ENCODE results near the gene ORAI3. TPM values are rescaled to one million over a fixed set of nuclear protein-coding genes. Genes with fewer than 3 reads are reported as not detected.

The ORAI3 gene
- total RNA-seq = 10 to 100 TPM in 1 of 2 donors, 1 to 10 TPM in 1; 7.4 to 16.8 TPM

DNA sequence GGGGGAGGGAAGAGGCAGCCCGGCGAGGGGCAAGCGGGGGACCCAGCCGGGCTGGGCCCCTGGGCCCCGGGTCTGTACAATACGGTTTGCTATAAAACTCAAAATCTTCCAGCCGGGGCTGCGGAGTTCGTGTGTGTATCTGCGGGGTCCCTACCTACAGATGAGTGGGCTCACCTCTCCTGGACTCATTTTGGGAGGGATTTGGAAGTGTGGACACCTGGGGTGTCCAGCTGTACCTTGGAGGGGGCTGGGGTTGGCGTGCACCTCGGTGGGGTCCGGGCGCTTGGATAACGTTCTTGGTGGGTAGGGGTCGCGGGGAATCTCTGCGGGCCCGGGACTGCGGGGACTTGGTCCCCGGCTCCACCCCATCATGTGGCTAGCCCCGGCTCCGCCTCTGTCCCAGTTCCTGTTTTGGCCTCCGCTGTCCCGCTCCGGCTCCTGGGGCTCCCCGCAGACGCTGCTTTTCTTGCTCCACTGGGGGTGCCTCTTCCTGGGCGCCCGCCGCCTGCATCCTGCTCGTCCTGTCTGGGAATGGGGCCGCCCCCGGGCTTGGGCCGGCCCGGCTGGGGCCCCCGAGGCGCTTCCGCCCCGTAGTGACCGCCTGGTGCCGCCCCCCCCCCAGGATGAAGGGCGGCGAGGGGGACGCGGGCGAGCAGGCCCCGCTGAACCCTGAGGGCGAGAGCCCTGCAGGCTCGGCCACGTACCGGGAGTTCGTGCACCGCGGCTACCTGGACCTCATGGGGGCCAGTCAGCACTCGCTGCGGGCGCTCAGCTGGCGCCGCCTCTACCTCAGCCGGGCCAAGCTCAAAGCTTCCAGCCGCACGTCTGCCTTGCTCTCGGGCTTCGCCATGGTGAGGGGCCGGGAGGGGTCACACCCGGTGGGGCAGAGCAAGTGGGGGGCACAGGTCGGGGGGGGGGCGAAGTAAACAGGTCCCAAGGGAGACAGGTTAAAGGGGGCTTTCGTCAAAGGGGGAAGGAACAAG is at the start of gene ORAI3:
TSS of gene ORAI3 (plus strand) at position 402 of the 983 bp plus-strand sequence. CDS start at position 624, 222 bp downstream.
- peaks cover 16 to 25% of the 10 kb centered on the region in 2 donors for H3K4me1 Mint-ChIP-seq (ENCODE audit: low read depth in 2 of 2)
- peak within 1 kb of the TSS; percentile 51 to 86 for H3K27ac Mint-ChIP-seq

DNA sequence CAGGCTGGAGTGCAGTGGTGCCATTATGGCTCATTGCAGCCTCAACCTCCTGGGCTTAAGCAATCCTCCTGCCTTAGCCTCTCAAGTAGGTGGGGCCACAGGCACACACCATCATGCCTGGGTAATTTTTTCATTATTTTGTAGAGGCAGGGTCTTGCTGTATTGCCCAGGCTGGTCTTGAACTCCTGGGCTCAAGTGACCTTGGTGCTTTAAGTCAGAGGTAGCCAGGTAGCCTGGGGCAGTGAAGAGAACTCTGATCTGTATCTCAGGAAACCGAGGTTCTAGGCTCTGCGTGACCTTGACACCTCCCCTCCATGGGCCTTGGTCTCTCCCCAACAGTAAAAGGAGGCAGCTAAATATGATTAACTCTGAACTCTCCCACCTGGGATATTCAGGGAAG is 49.1 kb upstream of the ORAI3 start:
- no peaks in the 10 kb centered on the region for H3K27me3 Mint-ChIP-seq

More for the DNA sequence above, at the start of gene ORAI3:
- Mint-ChIP-seq H3K9me3 (no peaks in the 10 kb centered on the region), H3K4me3 (peak within 1 kb of the TSS; percentile 86), H3K36me3 (peaks cover 5% of the 10 kb centered on the region), H3K27me3 (no peaks in the 10 kb centered on the region)
- ATAC-seq (peak; percentile 70 to 75), DNase-seq (ENCODE audit: low spot score) (no peak)

DNA sequence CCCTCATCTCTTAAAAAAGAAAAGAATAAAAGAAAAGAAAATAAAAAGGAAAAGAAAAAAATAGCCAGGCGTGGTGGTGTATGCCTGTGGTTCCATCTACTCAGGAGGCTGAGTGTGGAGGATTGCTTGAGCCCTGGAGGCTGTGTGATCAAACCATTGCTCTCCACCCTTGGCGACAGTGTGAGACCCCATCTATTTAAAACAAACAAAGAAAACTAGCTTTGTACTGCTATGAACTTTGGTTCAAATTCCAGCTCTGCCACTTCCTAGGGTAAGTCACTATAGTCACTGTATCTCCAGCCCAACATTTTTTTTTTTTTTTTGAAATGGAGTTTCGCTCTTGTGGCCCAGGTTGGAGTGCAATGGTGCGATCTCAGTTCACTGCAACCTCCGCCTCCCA is 48.3 kb upstream of the ORAI3 start:
- no peaks in the 10 kb centered on the region for H3K27me3 Mint-ChIP-seq
- H3K4me3 Mint-ChIP-seq = no peak overlapping the region
- H3K36me3 Mint-ChIP-seq = peaks cover 5% of the 10 kb centered on the region
- H3K9me3 Mint-ChIP-seq = peaks cover 3% of the 10 kb centered on the region
- H3K27ac Mint-ChIP-seq = peak overlapping the region; percentile 71 to 84
- ATAC-seq (no peak), DNase-seq (ENCODE audit: low spot score) (no peak)
- peaks cover 31 to 40% of the 10 kb centered on the region in 2 donors for H3K4me1 Mint-ChIP-seq (ENCODE audit: low read depth in 2 of 2)

More for the DNA sequence above, 49.1 kb upstream of the ORAI3 start:
- DNase-seq (ENCODE audit: low spot score) = no peak
- ATAC-seq = no peak
- H3K4me3 Mint-ChIP-seq = no peak overlapping the region
- H3K4me1 Mint-ChIP-seq (ENCODE audit: low read depth in 2 of 2) = peaks cover 34 to 48% of the 10 kb centered on the region in 2 donors
- H3K36me3 Mint-ChIP-seq = peaks cover 5% of the 10 kb centered on the region
- peak overlapping the region in 1 of 2 donors; percentile 71 for H3K27ac Mint-ChIP-seq
- H3K9me3 Mint-ChIP-seq = peaks cover 3% of the 10 kb centered on the region

DNA sequence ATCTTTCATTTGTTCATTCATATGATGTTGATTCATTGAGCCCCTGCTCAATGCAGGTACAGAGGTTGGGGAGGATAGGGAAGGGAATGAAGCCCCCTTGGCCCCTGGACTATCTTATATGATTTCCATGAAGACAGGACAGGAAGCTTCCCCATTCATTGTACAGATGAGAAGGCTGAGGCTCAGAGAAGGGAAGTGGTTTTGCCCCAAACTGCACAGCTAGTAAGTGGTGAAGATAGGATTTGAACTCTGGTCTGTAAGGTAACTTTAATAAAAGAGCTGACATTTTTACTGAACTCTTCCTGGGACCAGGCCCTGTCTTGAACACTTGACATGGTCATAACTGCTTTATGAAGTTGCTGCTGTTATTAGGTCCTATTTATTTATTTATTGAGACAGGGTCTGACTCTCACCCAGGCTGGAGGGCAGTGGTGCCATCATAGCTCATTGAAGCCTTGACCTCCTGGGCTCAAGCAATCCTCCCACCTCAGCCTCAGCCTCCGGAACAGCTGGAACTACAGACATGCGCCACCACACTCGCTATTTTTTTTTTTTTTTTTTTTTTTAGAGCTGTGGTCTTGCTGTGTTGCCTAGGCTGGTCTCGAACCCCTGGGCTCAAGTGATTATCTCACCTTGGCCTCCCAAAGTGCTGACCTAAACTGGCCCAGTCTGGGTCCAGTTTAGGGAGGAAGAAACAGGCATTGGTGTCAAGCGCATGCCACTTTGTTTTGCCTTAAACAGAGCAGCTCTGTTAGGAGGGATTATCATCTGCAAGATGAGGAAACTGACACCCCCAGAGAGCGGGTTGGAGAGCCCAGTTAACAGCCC is 47.5 kb upstream of the ORAI3 start:
- Mint-ChIP-seq H3K4me3 (peak overlapping the region; percentile 74), H3K27me3 (no peaks in the 10 kb centered on the region), H3K9me3 (peaks cover 3% of the 10 kb centered on the region), H3K36me3 (peaks cover 5% of the 10 kb centered on the region), H3K4me1 (ENCODE audit: low read depth in 2 of 2) (peaks cover 25 to 34% of the 10 kb centered on the region in 2 donors), H3K27ac (peak overlapping the region; percentile 71 to 84)
- no peak for DNase-seq (ENCODE audit: low spot score)
- no peak for ATAC-seq

DNA sequence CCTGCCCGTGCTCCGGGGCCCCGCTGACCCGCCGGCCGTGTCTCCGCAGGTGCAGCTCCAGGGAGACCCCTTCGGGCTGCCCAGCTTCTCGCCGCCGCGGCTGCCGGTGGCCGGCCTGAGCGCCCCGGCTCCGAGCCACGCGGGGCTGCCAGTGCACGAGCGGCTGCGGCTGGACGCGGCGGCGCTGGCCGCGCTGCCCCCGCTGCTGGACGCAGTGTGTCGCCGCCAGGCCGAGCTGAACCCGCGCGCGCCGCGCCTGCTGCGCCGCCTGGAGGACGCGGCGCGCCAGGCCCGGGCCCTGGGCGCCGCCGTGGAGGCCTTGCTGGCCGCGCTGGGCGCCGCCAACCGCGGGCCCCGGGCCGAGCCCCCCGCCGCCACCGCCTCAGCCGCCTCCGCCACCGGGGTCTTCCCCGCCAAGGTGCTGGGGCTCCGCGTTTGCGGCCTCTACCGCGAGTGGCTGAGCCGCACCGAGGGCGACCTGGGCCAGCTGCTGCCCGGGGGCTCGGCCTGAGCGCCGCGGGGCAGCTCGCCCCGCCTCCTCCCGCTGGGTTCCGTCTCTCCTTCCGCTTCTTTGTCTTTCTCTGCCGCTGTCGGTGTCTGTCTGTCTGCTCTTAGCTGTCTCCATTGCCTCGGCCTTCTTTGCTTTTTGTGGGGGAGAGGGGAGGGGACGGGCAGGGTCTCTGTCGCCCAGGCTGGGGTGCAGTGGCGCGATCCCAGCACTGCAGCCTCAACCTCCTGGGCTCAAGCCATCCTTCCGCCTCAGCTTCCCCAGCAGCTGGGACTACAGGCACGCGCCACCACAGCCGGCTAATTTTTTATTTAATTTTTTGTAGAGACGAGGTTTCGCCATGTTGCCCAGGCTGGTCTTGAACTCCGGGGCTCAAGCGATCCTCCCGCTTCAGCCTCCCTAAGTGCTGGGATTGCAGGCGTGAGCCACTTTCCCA is 46.6 kb upstream of the ORAI3 start:
- peaks cover 3% of the 10 kb centered on the region for H3K9me3 Mint-ChIP-seq
- peaks cover 20 to 27% of the 10 kb centered on the region in 2 donors for H3K4me1 Mint-ChIP-seq (ENCODE audit: low read depth in 2 of 2)
- peak overlapping the region; percentile 90 to 96 for H3K27ac Mint-ChIP-seq
- H3K36me3 Mint-ChIP-seq = peaks cover 5% of the 10 kb centered on the region
- H3K27me3 Mint-ChIP-seq = no peaks in the 10 kb centered on the region
- DNase-seq (ENCODE audit: low spot score) = peak; percentile 82
- peak; percentile 92 to 95 for ATAC-seq
- peak overlapping the region; percentile 90 for H3K4me3 Mint-ChIP-seq

DNA sequence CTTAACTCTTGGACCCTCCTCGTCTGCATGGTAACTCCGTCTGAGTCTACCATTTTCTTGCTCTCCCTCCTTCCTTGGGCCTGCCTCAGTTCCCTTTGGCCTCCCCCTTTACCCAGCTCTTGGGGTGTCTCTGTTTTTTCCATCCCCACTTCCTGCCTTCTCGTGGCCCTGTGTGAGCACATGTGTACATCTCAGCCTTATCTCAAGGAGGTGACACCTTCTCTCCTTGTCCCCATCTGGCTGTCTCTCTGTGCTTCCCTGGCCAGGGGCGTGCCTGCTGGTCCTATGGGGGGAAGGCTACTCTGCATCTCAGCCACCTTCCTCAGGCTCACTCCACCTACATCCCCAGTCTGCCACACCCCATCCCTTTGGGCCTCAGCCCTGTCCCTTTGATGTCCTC is 45.9 kb upstream of the ORAI3 start:
- Mint-ChIP-seq H3K36me3 (peaks cover 5% of the 10 kb centered on the region), H3K4me1 (ENCODE audit: low read depth in 2 of 2) (peaks cover 23 to 30% of the 10 kb centered on the region in 2 donors), H3K9me3 (peaks cover 3% of the 10 kb centered on the region), H3K4me3 (peak overlapping the region; percentile 90), H3K27me3 (no peaks in the 10 kb centered on the region), H3K27ac (peak overlapping the region; percentile 90 to 96)
- ATAC-seq (no peak), DNase-seq (ENCODE audit: low spot score) (no peak)

DNA sequence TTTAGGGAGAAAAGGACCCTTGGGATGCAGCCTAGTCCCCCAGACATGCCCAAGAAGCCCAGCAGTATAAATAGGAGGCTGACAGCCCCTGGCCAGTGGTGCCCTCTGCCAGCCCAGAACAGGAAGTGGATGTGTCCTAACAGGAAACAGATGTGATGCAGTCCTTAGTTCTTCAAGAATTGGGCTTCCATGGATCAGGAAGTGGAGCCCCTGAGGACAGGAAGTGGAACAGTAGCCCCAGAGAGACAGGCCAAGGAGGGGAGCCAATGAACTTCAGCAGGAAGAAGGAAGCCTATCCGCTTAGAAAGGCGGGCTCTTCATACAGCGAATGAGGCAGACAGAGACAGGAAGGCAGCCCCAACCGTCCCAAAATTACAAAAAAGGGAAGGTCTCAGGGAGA is 45.3 kb upstream of the ORAI3 start:
- Mint-ChIP-seq H3K27ac (peak overlapping the region; percentile 90 to 96), H3K36me3 (peaks cover 5% of the 10 kb centered on the region), H3K27me3 (no peaks in the 10 kb centered on the region), H3K4me1 (ENCODE audit: low read depth in 2 of 2) (peaks cover 23 to 31% of the 10 kb centered on the region in 2 donors), H3K9me3 (peaks cover 3% of the 10 kb centered on the region), H3K4me3 (peak overlapping the region; percentile 90)
- ATAC-seq = no peak
- DNase-seq (ENCODE audit: low spot score) = no peak

DNA sequence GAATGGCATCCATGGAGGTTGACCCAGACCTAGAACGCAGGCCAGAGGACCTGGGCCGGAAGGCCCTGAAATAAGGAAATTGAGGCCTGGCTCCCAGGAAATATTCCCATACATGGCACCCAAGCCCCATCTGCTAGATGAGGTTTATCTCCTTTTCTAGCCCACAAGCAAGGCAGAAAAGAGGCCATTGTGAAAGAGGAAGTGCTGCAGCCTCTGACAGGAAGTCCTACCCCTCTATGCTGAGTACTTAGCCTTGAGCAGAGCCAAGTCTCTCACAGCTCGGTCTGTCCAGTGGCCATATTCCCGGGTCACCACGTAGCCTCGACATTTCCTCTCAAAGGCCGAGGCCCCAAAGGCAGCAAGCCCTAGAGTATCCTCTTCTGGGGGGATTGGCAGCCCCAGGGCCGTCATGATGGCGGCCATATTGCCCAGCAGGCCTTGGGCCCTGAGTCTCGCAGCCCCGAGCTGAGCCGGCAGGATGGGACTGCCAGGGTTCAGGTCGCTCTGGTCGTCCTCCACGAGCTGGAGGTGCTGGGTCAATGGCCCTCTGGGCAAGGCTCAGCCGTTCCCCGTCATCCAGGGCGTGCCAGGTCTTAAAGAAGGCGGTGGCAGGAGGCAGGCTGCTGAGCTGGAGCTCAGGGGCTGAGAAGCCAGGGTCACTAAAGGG is 44.6 kb upstream of the ORAI3 start:
- no peak overlapping the region for H3K4me3 Mint-ChIP-seq
- H3K9me3 Mint-ChIP-seq = peaks cover 3% of the 10 kb centered on the region
- DNase-seq (ENCODE audit: low spot score) (no peak), ATAC-seq (no peak)
- H3K27me3 Mint-ChIP-seq = no peaks in the 10 kb centered on the region
- H3K27ac Mint-ChIP-seq = peak overlapping the region; percentile 90 to 96
- peaks cover 23 to 31% of the 10 kb centered on the region in 2 donors for H3K4me1 Mint-ChIP-seq (ENCODE audit: low read depth in 2 of 2)
- peaks cover 5% of the 10 kb centered on the region for H3K36me3 Mint-ChIP-seq

DNA sequence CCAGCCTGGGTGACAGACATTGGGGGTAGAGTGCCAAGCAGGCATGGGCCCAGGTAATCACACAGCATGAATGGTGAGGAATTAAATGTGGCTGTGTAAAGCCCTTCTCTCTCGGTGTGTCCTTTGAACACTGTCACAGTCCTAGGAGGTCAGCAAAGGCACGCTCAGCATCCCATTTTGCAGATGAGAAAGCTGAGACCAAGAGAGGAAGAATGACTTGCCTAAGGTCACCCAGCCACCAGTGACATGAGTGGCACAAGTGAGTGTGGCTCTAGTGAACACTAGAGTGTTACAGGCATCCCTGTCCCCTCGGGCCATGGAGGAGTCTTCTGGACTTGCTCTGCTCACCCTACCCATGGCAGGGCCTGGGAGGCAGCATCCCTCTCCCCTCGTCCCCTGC is 41.8 kb upstream of the ORAI3 start:
- Mint-ChIP-seq H3K27ac (no peak overlapping the region), H3K4me1 (ENCODE audit: low read depth in 2 of 2) (peaks cover 18 to 22% of the 10 kb centered on the region in 2 donors), H3K4me3 (no peak overlapping the region), H3K9me3 (peaks cover 3% of the 10 kb centered on the region), H3K36me3 (peaks cover 5% of the 10 kb centered on the region), H3K27me3 (no peaks in the 10 kb centered on the region)
- no peak for DNase-seq (ENCODE audit: low spot score)
- ATAC-seq = no peak

DNA sequence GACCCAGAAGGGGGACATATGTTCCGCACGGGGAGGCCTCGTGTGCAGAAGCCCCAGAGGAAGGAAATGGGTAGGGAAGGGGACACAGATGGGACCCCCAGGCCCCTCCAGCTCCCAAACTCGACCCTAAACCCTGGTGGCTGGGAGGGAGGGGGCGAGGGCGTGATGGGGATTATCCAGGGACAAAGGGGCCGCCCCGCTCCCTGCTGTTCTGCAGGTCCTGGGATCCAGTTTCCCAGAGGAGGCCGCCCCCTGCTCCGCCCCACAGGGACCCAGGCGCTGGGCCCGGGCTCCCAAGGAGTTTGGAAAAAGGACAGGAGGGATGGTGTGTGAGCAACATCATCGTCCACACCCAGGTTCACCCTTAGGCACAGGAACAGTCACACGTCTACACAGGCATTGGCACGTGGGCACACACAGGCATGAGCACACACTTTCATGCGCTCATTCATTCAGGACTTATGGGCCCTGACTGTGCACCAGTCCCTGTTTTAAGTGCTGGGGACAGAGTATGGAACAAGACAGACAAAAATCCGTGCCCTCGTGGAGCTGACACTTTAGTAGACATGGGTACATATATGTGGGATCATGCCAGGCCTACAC is 38.3 kb upstream of the ORAI3 start:
- no peak for ATAC-seq
- Mint-ChIP-seq H3K27me3 (no peaks in the 10 kb centered on the region), H3K36me3 (no peaks in the 10 kb centered on the region), H3K27ac (no peak overlapping the region), H3K4me1 (ENCODE audit: low read depth in 2 of 2) (peaks cover 4 to 5% of the 10 kb centered on the region in 2 donors), H3K9me3 (no peaks in the 10 kb centered on the region), H3K4me3 (no peak overlapping the region)
- no peak for DNase-seq (ENCODE audit: low spot score)

DNA sequence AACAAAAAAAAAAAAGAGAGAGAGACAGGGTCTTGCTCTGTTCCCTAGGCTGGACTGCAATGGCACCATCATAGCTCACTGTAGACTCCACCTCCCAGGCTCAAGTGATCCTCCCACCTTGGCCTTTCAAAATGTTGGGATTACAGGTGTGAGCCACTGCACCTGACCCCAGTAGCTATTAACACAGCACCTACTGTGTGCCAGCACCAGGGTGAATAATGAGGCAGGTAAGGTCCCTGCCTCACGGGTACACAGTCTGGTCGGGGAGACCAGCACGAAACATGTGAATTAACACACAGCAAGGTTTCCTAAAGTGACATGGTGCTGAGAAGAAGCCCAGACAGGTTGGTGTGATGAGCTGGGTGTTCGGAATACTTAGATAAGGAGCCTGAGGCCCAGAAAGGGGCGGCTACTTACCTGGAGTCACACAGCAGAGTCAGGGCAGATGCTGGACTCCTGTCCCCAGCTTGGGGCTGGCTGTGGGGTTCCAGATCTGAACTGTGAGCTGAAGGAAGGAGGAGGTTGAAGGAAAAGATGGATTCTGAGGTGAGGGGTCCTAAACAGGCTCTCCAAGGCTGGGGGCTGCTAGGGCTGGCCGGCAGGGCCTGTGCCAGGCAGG is 36.0 kb upstream of the ORAI3 start:
- Mint-ChIP-seq H3K9me3 (no peaks in the 10 kb centered on the region), H3K4me1 (ENCODE audit: low read depth in 2 of 2) (peaks cover under 1 to 1% of the 10 kb centered on the region in 2 donors), H3K27me3 (no peaks in the 10 kb centered on the region), H3K27ac (no peak overlapping the region), H3K4me3 (no peak overlapping the region), H3K36me3 (no peaks in the 10 kb centered on the region)
- no peak for DNase-seq (ENCODE audit: low spot score)
- peak in 1 of 2 donors; percentile 23 for ATAC-seq

DNA sequence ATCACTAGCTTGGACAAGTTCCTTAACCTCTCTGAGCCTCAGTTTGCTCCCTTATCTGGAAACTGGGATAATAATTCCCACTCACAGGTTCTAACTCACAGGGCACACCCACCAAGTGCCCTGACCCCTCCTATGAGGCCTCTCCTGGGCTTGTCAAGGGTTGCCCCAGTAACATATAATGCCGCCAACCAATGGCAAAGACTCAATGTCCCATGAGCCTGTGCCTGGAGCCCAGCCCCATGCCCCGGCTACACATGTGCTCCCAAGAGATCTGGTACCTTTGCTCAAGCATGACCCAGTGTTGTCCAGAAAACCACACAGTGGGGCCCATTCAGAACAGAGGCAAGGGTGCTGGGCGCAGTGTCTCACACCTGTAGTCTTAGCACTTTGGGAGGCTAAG is 34.0 kb upstream of the ORAI3 start:
- Mint-ChIP-seq H3K27me3 (no peaks in the 10 kb centered on the region), H3K36me3 (no peaks in the 10 kb centered on the region), H3K4me1 (ENCODE audit: low read depth in 2 of 2) (no peaks in the 10 kb centered on the region), H3K27ac (no peak overlapping the region), H3K9me3 (no peaks in the 10 kb centered on the region), H3K4me3 (no peak overlapping the region)
- ATAC-seq = no peak
- no peak for DNase-seq (ENCODE audit: low spot score)

Data from natural killer cell treated with Interleukin-12 subunit alpha and Interleukin-12 subunit beta and Interleukin-15 and Interleukin-18, amount 100 ng/mL, for 72 hours (primary cell).